ENCODE measurements around the gene SLC6A16. TPM values are rescaled to one million over a fixed set of nuclear protein-coding genes. Genes with fewer than 3 reads are reported as not detected.

Gene SLC6A16
- total RNA-seq, 1 experiment from 2014 or later: 3.7 TPM

GRCh38 chr19:49344505-49345423 lies 19.8 kb upstream of the SLC6A16 start:
- peaks cover 13% of the 10 kb centered on the region for H3K4me1 ChIP-seq (ENCODE audit: insufficient read depth, low read length, poor library complexity, severe bottlenecking)
- CTCF ChIA-PET: no interaction called here
- no peaks in the 10 kb centered on the region for H3K27me3 ChIP-seq (replicated peaks; ENCODE audit: insufficient read depth, low read depth, low read length, poor library complexity)
- H3K4me3 ChIP-seq (ENCODE audit: low read depth, low read length, poor library complexity, severe bottlenecking): no peak overlapping the region
- H3K36me3 ChIP-seq (ENCODE audit: insufficient read depth, low read length, poor library complexity, severe bottlenecking): peaks cover 81% of the 10 kb centered on the region
- TF ChIP-seq CTCF (conservative IDR thresholded peaks at IDR 0.05; ENCODE audit: low read depth, low read length) (no peak), EZH2 (IDR thresholded peaks at IDR 0.05; ENCODE audit: borderline replicate concordance, low read depth, low read length, poor library complexity, severe bottlenecking) (no peak)
- no peak for DNase-seq (ENCODE audit: low spot score)
- no peak overlapping the region for H3K27ac ChIP-seq (ENCODE audit: low read depth, low read length, poor library complexity, severe bottlenecking)
- BruUV-seq (replicated peaks): no TSS peak
- intact Hi-C loops (cut with micrococcal nuclease; ENCODE audit: unreplicated experiment): no loop called here
- POLR2A ChIA-PET (ENCODE audit: low non-redundant PET): no interaction called here
- H3K9me3 ChIP-seq (ENCODE audit: low read depth, low read length, poor library complexity, severe bottlenecking): no peaks in the 10 kb centered on the region

GRCh38 chr19:49343123-49343522 lies 18.1 kb upstream of the SLC6A16 start:
- Histone ChIP-seq H3K36me3 (ENCODE audit: insufficient read depth, low read length, poor library complexity, severe bottlenecking) (peaks cover 66% of the 10 kb centered on the region), H3K27ac (ENCODE audit: low read depth, low read length, poor library complexity, severe bottlenecking) (no peak overlapping the region), H3K4me3 (ENCODE audit: low read depth, low read length, poor library complexity, severe bottlenecking) (no peak overlapping the region), H3K9me3 (ENCODE audit: low read depth, low read length, poor library complexity, severe bottlenecking) (no peaks in the 10 kb centered on the region), H3K27me3 (replicated peaks; ENCODE audit: insufficient read depth, low read depth, low read length, poor library complexity) (no peaks in the 10 kb centered on the region), H3K4me1 (ENCODE audit: insufficient read depth, low read length, poor library complexity, severe bottlenecking) (peaks cover 28% of the 10 kb centered on the region)
- intact Hi-C loops (cut with micrococcal nuclease; ENCODE audit: unreplicated experiment): no loop called here
- BruUV-seq (replicated peaks): no TSS peak
- TF ChIP-seq EZH2 (IDR thresholded peaks at IDR 0.05; ENCODE audit: borderline replicate concordance, low read depth, low read length, poor library complexity, severe bottlenecking): no peak
- TF ChIP-seq CTCF (conservative IDR thresholded peaks at IDR 0.05; ENCODE audit: low read depth, low read length): no peak
- ChIA-PET POLR2A (ENCODE audit: low non-redundant PET) (no interaction called here), CTCF (no interaction called here)
- DNase-seq (ENCODE audit: low spot score): no peak

- peaks cover 58% of the 10 kb centered on the region for H3K36me3 ChIP-seq (ENCODE audit: insufficient read depth, low read length, poor library complexity, severe bottlenecking)
- intact Hi-C loops (cut with micrococcal nuclease; ENCODE audit: unreplicated experiment): no loop called here
Observed at GRCh38 chr19:49342291-49342721, 17.3 kb upstream of the SLC6A16 start.

More at GRCh38 chr19:49342291-49342721, 17.3 kb upstream of the SLC6A16 start:
- DNase-seq (ENCODE audit: low spot score): no peak
- Histone ChIP-seq H3K4me3 (ENCODE audit: low read depth, low read length, poor library complexity, severe bottlenecking) (no peak overlapping the region), H3K4me1 (ENCODE audit: insufficient read depth, low read length, poor library complexity, severe bottlenecking) (peaks cover 29% of the 10 kb centered on the region), H3K9me3 (ENCODE audit: low read depth, low read length, poor library complexity, severe bottlenecking) (no peaks in the 10 kb centered on the region), H3K27me3 (replicated peaks; ENCODE audit: insufficient read depth, low read depth, low read length, poor library complexity) (no peaks in the 10 kb centered on the region), H3K27ac (ENCODE audit: low read depth, low read length, poor library complexity, severe bottlenecking) (no peak overlapping the region)
- POLR2A ChIA-PET (ENCODE audit: low non-redundant PET): no interaction called here
- CTCF ChIA-PET: no interaction called here
- no peak for TF ChIP-seq CTCF (conservative IDR thresholded peaks at IDR 0.05; ENCODE audit: low read depth, low read length)
- TF ChIP-seq EZH2 (IDR thresholded peaks at IDR 0.05; ENCODE audit: borderline replicate concordance, low read depth, low read length, poor library complexity, severe bottlenecking): no peak
- no TSS peak for BruUV-seq (replicated peaks)
